ENCODE measurements around the gene THOP1. TPM values are rescaled to one million over a fixed set of nuclear protein-coding genes. Genes with fewer than 3 reads are reported as not detected.

THOP1 gene
- 178 TPM in 2 replicates for total RNA-seq

DNA sequence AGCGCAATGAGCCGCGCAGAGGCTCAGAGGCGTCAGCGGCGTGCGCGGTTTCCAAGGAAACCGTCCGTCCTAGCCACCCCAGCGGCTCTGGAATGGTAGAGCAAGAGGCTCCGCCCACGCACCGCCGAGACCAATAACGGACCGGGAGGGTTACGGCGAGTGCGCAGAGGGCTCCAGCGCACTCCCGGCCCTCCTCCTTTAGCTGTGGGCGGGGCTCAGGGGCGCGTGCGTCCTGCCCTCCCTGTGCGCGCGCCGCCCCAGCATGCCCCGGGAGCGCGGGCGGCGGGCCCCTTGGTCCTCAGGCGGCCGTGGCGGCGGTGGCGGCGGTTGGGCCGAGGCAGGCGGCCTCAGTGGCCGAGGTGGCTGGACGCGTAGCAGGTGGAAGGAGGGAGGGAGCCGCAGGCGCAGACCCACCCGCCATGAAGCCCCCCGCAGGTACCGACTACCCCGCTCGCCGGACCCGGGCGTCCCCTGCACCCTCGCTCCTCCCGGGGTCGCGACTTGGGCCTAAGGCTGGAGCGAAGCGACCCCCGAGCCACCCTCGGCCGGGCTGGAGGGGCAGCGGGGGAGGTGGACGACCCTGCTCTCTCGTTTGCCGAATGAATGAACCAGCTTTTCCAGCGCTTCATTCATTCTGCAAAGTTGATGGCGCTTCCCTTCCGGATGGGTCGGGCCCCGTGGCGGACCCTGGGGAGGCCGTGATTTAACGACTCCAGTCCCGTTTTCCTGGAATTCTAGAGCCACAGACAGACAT, at the start of gene THOP1:
TSS of gene THOP1 (plus strand) at position 260 of the 754 bp plus-strand sequence. CDS start at position 420, 160 bp downstream.
- H3K4me1 Mint-ChIP-seq (ENCODE audit: low read depth): peaks cover 33% of the 10 kb centered on the region
- no peaks in the 10 kb centered on the region for H3K27me3 Mint-ChIP-seq (ENCODE audit: low read depth)
- intact Hi-C loops (cut with micrococcal nuclease): loop anchor here (1.0 kb wide), 1 partner anchor 400 kb away; the partner anchor contains the start of gene NCLN
- H3K4me3 Mint-ChIP-seq (ENCODE audit: low read depth): peak within 1 kb of the TSS; percentile 99
- peaks cover 32% of the 10 kb centered on the region for H3K36me3 Mint-ChIP-seq (ENCODE audit: low read depth)
- no peaks in the 10 kb centered on the region for H3K9me3 Mint-ChIP-seq
- peak; percentile 98 for DNase-seq (ENCODE audit: low spot score)
- peak within 1 kb of the TSS; percentile 69 for H3K27ac Mint-ChIP-seq

DNA sequence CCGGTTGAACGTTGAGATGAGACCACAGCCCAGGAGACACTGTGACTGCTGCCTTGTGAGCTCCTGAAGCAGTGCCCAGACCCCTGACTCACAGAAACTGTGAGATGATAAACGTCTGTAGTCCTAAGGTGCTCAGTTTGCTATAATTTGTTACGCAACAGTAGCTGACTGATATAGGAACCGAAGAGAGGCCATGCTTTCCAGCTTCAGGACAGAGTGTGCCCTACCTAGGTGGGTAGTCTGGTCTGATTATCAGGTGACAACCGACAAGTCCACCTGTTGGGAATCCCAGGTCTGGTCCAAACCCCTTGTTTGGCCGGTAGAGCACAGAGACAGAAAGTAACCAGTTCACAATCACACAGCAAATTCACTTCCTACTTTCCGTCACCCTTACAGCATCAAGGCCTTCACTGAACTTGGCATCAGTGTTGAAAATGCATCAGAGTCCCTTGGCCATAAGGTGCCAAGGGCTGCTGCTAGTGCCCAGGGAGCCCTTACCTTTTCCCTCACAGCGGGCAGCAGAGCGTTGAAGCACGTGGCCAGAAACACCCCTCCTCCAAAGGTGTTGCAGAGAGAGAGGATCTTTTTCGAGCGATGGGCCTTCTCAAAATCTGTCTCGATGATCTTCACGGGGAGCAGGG, 48.6 kb upstream of the THOP1 start:
- DNase-seq (ENCODE audit: low spot score): no peak
- intact Hi-C loops (cut with micrococcal nuclease): no loop called here
- H3K4me3 Mint-ChIP-seq (ENCODE audit: low read depth): no peak overlapping the region
- no peaks in the 10 kb centered on the region for H3K27me3 Mint-ChIP-seq (ENCODE audit: low read depth)
- no peaks in the 10 kb centered on the region for H3K9me3 Mint-ChIP-seq
- no peak overlapping the region for H3K27ac Mint-ChIP-seq
- peaks cover 43% of the 10 kb centered on the region for H3K36me3 Mint-ChIP-seq (ENCODE audit: low read depth)
- H3K4me1 Mint-ChIP-seq (ENCODE audit: low read depth): peaks cover 14% of the 10 kb centered on the region

DNA sequence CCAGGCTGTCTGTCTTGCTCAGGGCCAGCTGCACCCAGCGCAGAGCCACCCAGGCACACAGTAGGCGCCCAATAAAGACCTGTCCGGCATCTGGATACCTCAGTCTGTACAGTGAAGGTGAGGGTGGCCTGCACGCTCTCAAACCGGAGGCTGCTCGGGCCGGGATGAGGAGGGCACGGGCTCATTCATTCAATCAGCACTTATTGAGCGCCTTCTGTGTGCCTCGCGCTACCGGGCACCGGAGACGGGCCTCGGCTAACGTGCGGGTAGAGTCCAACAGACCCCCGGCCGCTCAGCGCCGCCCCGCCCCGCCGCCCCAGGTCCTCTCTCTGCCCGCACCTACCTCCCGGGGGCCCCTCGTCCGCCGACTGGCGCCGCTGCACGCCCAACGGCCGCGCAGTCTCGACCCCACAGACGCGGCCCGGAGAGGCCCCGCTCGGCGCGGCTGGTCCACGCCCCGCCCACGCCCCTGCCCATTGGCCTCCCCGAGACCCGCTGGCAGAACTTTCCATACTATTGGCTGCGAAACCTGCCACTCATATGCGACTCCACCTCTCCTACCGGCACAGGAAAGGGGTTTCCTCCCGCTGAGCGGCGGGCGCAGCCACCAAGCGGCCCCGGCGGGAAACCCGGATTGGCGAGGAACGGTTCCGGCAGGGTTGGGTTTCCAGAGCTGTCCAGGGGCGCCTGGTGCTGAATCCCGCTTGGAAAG, 45.5 kb upstream of the THOP1 start, which contains the start of gene SLC39A3:
TSS of gene SLC39A3 (minus strand) at position 416 of the 712 bp plus-strand sequence. CDS start 2,760 bp downstream, outside the sequence.
- H3K4me3 Mint-ChIP-seq (ENCODE audit: low read depth): peak within 1 kb of the TSS; percentile 95
- H3K27me3 Mint-ChIP-seq (ENCODE audit: low read depth): peaks cover 11% of the 10 kb centered on the region
- peaks cover 14% of the 10 kb centered on the region for H3K4me1 Mint-ChIP-seq (ENCODE audit: low read depth)
- intact Hi-C loops (cut with micrococcal nuclease): no loop called here
- H3K9me3 Mint-ChIP-seq: no peaks in the 10 kb centered on the region
- H3K27ac Mint-ChIP-seq: peak within 1 kb of the TSS; percentile 76
- H3K36me3 Mint-ChIP-seq (ENCODE audit: low read depth): peaks cover 36% of the 10 kb centered on the region
- peak; percentile 99 for DNase-seq (ENCODE audit: low spot score)

DNA sequence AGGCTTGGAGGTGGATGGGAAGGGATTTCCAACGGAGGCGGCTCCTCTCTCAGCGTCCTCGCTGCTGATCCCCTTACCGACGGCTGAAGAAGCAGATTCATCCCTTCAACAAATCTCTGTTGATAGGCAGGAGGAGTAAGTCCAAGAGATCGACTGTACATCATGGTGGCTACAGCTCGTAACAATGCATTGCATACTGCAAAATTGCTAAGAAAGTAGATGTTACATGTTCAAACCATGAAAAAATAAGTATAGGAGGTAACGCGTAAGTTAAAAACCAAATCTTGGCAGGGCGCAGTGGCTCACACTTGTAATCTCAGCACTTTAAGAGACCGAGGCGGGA, 45.0 kb upstream of the THOP1 start:
- Mint-ChIP-seq H3K36me3 (ENCODE audit: low read depth) (peaks cover 31% of the 10 kb centered on the region), H3K4me3 (ENCODE audit: low read depth) (peak overlapping the region; percentile 95), H3K4me1 (ENCODE audit: low read depth) (peaks cover 14% of the 10 kb centered on the region), H3K27ac (no peak overlapping the region), H3K27me3 (ENCODE audit: low read depth) (peaks cover 11% of the 10 kb centered on the region), H3K9me3 (no peaks in the 10 kb centered on the region)
- intact Hi-C loops (cut with micrococcal nuclease): no loop called here
- DNase-seq (ENCODE audit: low spot score): no peak

DNA sequence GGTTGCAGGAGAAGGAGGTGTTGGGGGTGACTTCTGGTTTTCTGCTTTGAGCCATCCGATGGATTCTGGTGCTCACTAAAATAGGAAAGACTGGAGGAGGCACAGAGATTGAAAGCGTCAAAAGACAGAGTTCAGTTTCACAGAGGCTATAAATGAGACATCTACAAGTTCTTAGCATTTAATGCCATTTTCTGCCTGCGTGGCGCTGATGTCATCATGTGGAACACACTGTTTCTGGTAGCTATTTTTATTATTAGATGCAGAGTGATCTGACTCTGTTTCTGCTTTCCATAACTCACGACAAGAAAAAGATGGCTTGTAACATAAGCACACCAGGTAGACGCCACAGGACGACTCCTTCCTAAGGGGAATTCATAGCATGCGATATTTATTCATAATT, 42.2 kb upstream of the THOP1 start:
- no peaks in the 10 kb centered on the region for H3K9me3 Mint-ChIP-seq
- H3K36me3 Mint-ChIP-seq (ENCODE audit: low read depth): peaks cover 10% of the 10 kb centered on the region
- intact Hi-C loops (cut with micrococcal nuclease): no loop called here
- H3K4me3 Mint-ChIP-seq (ENCODE audit: low read depth): no peak overlapping the region
- H3K27me3 Mint-ChIP-seq (ENCODE audit: low read depth): peaks cover 11% of the 10 kb centered on the region
- DNase-seq (ENCODE audit: low spot score): no peak
- H3K27ac Mint-ChIP-seq: no peak overlapping the region
- peaks cover 14% of the 10 kb centered on the region for H3K4me1 Mint-ChIP-seq (ENCODE audit: low read depth)

DNA sequence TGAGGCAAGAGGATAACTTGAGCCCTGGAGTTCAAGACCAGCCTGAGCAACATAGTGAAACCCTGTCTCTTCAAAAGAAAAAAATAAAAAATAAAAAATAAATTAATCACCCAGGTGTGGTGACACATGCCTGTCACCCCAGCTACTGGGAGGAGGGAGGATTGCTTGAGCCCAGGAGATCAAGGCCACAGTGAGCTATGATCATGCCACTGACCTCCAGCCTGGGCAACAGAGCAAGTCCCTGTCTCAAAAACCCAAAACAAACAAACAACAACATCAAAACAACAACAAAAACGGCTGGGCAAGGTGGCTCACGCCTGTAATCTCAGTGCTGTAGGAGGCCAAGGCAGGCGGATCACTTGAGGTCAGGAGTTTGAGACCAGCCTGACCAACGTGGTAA, 41.2 kb upstream of the THOP1 start:
- Mint-ChIP-seq H3K4me1 (ENCODE audit: low read depth) (peaks cover 7% of the 10 kb centered on the region), H3K36me3 (ENCODE audit: low read depth) (peaks cover 3% of the 10 kb centered on the region), H3K27ac (no peak overlapping the region), H3K4me3 (ENCODE audit: low read depth) (no peak overlapping the region), H3K9me3 (no peaks in the 10 kb centered on the region), H3K27me3 (ENCODE audit: low read depth) (peaks cover 11% of the 10 kb centered on the region)
- intact Hi-C loops (cut with micrococcal nuclease): no loop called here
- no peak for DNase-seq (ENCODE audit: low spot score)

DNA sequence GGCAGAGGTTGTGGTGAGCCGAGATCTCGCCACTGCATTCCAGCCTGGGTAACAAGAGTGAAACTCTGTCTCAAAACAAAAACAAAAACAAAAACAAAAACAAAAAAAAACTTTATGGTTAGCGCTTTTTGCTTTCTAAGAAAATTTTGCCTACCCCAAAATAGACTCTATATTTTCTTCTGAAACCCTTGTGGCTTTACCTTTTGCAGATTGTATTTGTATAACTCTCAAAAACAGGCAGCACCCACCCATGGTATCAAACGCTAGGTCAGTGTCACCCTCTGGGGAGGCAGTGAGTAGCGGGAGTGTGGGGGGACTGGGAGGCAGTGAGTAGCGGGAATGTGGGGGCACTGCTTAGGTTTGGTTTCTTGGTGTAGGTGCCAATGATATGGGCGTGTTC, 38.0 kb upstream of the THOP1 start:
- intact Hi-C loops (cut with micrococcal nuclease): no loop called here
- no peak overlapping the region for H3K27ac Mint-ChIP-seq
- no peaks in the 10 kb centered on the region for H3K4me1 Mint-ChIP-seq (ENCODE audit: low read depth)
- DNase-seq (ENCODE audit: low spot score): no peak
- H3K9me3 Mint-ChIP-seq: no peaks in the 10 kb centered on the region
- peaks cover 9% of the 10 kb centered on the region for H3K27me3 Mint-ChIP-seq (ENCODE audit: low read depth)
- no peak overlapping the region for H3K4me3 Mint-ChIP-seq (ENCODE audit: low read depth)
- H3K36me3 Mint-ChIP-seq (ENCODE audit: low read depth): no peaks in the 10 kb centered on the region

DNA sequence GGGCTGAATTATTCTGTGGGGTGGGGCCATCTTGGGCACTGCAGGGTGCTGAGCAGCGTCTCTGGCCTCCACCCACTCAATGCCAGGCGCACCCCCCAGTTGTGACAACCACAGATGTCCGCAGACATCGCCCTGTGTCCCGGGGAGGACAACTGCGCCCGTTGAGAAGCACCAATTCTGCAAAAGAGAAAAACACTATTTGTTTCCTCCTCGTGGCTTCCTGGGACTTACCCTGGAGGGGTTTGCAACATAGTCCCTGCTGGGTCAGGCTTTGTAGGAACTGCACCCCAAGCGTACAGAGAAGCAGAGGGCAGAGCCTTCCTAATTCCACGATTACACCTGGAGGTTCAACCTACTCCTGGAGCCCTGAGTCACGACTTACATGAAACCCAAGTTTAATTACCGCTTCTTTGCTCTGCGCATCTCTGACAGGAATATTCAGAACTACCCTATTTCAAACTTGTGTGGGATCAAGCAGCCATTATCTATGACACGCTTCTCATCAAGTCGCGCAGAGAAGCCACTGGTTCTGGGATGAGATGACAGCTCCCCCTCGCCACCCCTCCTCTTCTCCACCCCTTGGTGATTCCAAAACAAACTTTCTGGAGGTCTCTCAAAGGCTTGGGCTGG, 34.4 kb upstream of the THOP1 start:
- Mint-ChIP-seq H3K4me1 (ENCODE audit: low read depth) (peaks cover 6% of the 10 kb centered on the region), H3K27me3 (ENCODE audit: low read depth) (no peaks in the 10 kb centered on the region), H3K4me3 (ENCODE audit: low read depth) (no peak overlapping the region)

DNA sequence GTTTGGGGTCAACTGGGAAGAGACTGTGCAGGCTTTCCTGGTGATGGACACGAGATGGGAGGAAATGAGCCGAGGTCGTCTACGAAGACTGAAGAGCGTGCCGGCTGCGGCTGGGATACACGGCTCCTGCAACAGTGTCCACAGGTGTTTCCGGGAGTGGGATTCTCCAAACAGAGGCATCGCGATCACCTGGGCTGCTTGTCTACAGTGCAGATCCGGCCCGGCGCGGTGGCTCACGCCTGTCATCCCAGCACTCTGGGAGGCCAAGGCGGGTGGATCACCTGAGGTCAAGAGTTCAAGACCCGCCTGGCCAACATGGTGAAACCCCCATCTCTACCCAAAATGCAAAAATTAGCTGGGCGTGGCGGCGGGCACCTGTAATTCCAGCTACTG, 33.9 kb upstream of the THOP1 start:
- no peak for DNase-seq (ENCODE audit: low spot score)
- H3K27ac Mint-ChIP-seq: no peak overlapping the region
- no peak overlapping the region for H3K4me3 Mint-ChIP-seq (ENCODE audit: low read depth)
- H3K36me3 Mint-ChIP-seq (ENCODE audit: low read depth): peaks cover 13% of the 10 kb centered on the region
- intact Hi-C loops (cut with micrococcal nuclease): no loop called here
- no peaks in the 10 kb centered on the region for H3K27me3 Mint-ChIP-seq (ENCODE audit: low read depth)
- no peaks in the 10 kb centered on the region for H3K9me3 Mint-ChIP-seq
- H3K4me1 Mint-ChIP-seq (ENCODE audit: low read depth): peaks cover 6% of the 10 kb centered on the region

More for the DNA sequence above, 34.4 kb upstream of the THOP1 start:
- DNase-seq (ENCODE audit: low spot score): no peak
- intact Hi-C loops (cut with micrococcal nuclease): no loop called here
- Mint-ChIP-seq H3K9me3 (no peaks in the 10 kb centered on the region), H3K27ac (no peak overlapping the region), H3K36me3 (ENCODE audit: low read depth) (peaks cover 10% of the 10 kb centered on the region)

DNA sequence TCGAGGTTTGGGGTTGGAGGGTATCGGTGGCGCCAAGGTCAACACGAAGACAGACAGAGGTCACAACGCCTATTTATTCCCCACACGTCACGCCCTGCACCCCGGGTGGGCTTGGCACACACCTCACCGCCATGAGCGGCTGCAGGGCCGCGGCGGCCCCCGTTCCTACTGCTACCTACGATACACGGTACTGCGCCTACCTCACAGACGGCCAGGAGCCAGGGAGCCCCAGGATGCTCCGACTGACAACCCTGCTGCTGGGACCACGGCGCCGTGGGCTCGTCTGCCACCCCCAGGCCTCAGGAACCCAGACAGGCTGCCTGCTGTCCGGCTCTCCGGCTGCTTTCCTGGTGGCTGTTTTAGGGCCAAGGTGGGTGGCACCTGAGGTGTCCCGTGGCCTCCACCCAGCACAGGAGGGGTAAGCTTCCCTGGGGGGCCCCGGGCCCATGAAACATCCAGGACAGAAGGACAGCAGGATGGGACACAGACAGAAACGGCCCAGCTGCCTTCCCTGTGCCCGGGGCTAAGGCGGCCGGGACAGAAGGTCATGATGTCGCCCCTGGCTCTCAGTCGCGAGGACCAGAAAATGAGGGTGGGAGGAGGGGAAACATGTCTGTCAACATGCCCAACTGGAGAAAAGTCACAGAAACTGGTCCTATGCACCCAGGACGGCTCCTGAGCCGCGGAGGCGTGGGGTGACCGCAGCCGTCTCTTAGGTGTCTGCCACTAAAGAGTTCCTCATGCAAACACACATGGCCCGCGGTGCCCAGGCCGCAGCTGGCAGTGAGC, 30.4 kb upstream of the THOP1 start:
- Mint-ChIP-seq H3K9me3 (no peaks in the 10 kb centered on the region), H3K4me1 (ENCODE audit: low read depth) (peaks cover 6% of the 10 kb centered on the region), H3K27me3 (ENCODE audit: low read depth) (no peaks in the 10 kb centered on the region), H3K36me3 (ENCODE audit: low read depth) (peaks cover 35% of the 10 kb centered on the region), H3K4me3 (ENCODE audit: low read depth) (no peak overlapping the region), H3K27ac (no peak overlapping the region)
- intact Hi-C loops (cut with micrococcal nuclease): no loop called here
- DNase-seq (ENCODE audit: low spot score): no peak

DNA sequence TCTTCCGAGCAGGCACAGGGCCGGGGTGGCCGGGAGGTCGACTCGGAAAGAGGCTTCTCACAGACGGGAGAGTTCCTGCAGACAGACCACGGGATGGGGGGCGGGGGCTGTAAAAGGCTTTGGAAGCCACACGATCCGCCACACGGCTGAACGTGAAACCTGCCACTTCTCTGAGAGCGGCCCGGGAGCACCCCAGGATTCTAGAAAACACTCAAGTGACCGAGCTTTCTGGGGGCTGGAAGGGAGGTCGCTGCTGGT, 29.9 kb upstream of the THOP1 start:
- Mint-ChIP-seq H3K36me3 (ENCODE audit: low read depth) (peaks cover 36% of the 10 kb centered on the region), H3K9me3 (no peaks in the 10 kb centered on the region), H3K27ac (no peak overlapping the region), H3K4me3 (ENCODE audit: low read depth) (no peak overlapping the region), H3K27me3 (ENCODE audit: low read depth) (no peaks in the 10 kb centered on the region), H3K4me1 (ENCODE audit: low read depth) (peaks cover 6% of the 10 kb centered on the region)
- no peak for DNase-seq (ENCODE audit: low spot score)
- intact Hi-C loops (cut with micrococcal nuclease): no loop called here

DNA sequence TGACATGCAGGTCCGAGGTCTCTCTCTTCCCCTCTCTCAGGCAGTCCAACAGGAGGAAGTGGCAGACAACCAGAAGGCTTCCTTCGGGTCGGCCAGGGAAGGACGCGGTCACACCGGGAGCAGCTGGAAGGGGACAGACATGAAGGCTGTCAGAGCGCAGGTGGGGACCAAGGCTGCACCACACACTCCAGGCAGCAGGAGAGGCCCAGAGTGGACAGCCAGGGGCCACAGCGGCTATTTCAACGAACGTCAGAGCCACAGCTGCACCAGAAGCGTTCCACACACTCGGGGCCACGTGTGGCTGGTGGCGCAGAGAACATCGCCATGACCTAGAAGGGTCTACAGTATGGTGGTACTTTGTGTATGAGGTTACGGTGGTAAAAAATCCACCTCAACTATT, 29.5 kb upstream of the THOP1 start:
- H3K36me3 Mint-ChIP-seq (ENCODE audit: low read depth): peaks cover 36% of the 10 kb centered on the region
- intact Hi-C loops (cut with micrococcal nuclease): no loop called here
- no peaks in the 10 kb centered on the region for H3K9me3 Mint-ChIP-seq
- no peak overlapping the region for H3K4me3 Mint-ChIP-seq (ENCODE audit: low read depth)
- no peaks in the 10 kb centered on the region for H3K27me3 Mint-ChIP-seq (ENCODE audit: low read depth)
- no peak for DNase-seq (ENCODE audit: low spot score)
- H3K4me1 Mint-ChIP-seq (ENCODE audit: low read depth): peaks cover 6% of the 10 kb centered on the region
- H3K27ac Mint-ChIP-seq: no peak overlapping the region

Data from activated T-helper 2 cell treated with anti-CD3 and anti-CD28 coated beads, Interferon-gamma antibody, Interleukin-2, Interleukin-4, amounts not matched to agents 10 μg/mL and 5 μg/mL and 100 μg/mL, durations not matched to agents 14 hours and 24 hours and 36 hours (primary cell).